Tibial nerve (tissue), 3 donors: Measurements from ENCODE around the gene AADAC.

Experiments used
- CTCF ChIP-seq, 5 experiments: fragments of 200-600 bp in 3 of 5; fragments of 450-650 bp in 2 of 5; sonication (generic) in 3 of 5; IDR thresholded peaks; one replicate each; pipeline ENCODE4 v1.5.1; 2016 to 2019; ENCODE audit warnings: antibody characterized with exemption in 5 of 5, mild to moderate bottlenecking in 3 of 5, moderate library complexity in 2 of 5
- POLR2A ChIP-seq, 2 donors: fragments of 450-650 bp; IDR thresholded peaks; one replicate each; pipeline ENCODE4 v1.6.1; 2017; ENCODE audit warnings: antibody characterized with exemption in 2 of 2, mild to moderate bottlenecking in 2 of 2, moderate library complexity in 2 of 2

GRCh38 chr3:151864423-151865101 is 50.6 kb downstream of the AADAC start:
- TF ChIP-seq CTCF (IDR thresholded peaks at IDR 0.05) (no peak), POLR2A (IDR thresholded peaks at IDR 0.05) (no peak)
